KOPT-K1 (cell line): ENCODE measurements around the gene NOX5.

Experiments
- H3K27ac ChIP-seq: fragments of 200-600 bp; sonication (generic); 2 replicates; pipeline ENCODE4 v1.5.1; 2016; ENCODE audit warnings: antibody characterized with exemption, mild to moderate bottlenecking, low read depth, low read length; ENCODE audit not compliant: poor library complexity, severe bottlenecking
- H3K36me3 ChIP-seq: fragments of 200-600 bp; sonication (generic); 2 replicates; pipeline ENCODE4 v1.5.1; 2017; ENCODE audit warnings: antibody characterized with exemption, mild to moderate bottlenecking, low read length, moderate library complexity; ENCODE audit not compliant: insufficient read depth
- H3K9me3 ChIP-seq: fragments of 200-600 bp; sonication (generic); 2 replicates; pipeline ENCODE4 v1.5.1; 2017; ENCODE audit warnings: antibody characterized with exemption, low read length, mild to moderate bottlenecking; ENCODE audit not compliant: insufficient read depth, poor library complexity, severe bottlenecking

Gene NOX5

GRCh38 chr15:68985361-68985891 is 29.1 kb upstream of the NOX5 start:
- H3K36me3 ChIP-seq, result no peaks in the 10 kb centered on the region
- H3K9me3 ChIP-seq, result no peaks in the 10 kb centered on the region
- no peak overlapping the region for H3K27ac ChIP-seq

GRCh38 chr15:68986322-68986721 is 28.2 kb upstream of the NOX5 start:
- H3K9me3 ChIP-seq, result no peaks in the 10 kb centered on the region
- H3K36me3 ChIP-seq, result no peaks in the 10 kb centered on the region
- no peak overlapping the region for H3K27ac ChIP-seq

GRCh38 chr15:68987120-68987519 is 27.4 kb upstream of the NOX5 start:
- Histone ChIP-seq H3K27ac (no peak overlapping the region), H3K36me3 (no peaks in the 10 kb centered on the region), H3K9me3 (no peaks in the 10 kb centered on the region)

- Histone ChIP-seq H3K36me3 (no peaks in the 10 kb centered on the region), H3K9me3 (no peaks in the 10 kb centered on the region), H3K27ac (no peak overlapping the region)
Measured at GRCh38 chr15:68987676-68988075, 26.8 kb upstream of the NOX5 start.

GRCh38 chr15:68989541-68990230 is 24.8 kb upstream of the NOX5 start:
- H3K9me3 ChIP-seq, result no peaks in the 10 kb centered on the region
- no peak overlapping the region for H3K27ac ChIP-seq
- H3K36me3 ChIP-seq, result no peaks in the 10 kb centered on the region

GRCh38 chr15:68990231-68990991 is 24.1 kb upstream of the NOX5 start:
- no peak overlapping the region for H3K27ac ChIP-seq
- H3K9me3 ChIP-seq, result no peaks in the 10 kb centered on the region
- no peaks in the 10 kb centered on the region for H3K36me3 ChIP-seq

- Histone ChIP-seq H3K27ac (no peak overlapping the region), H3K9me3 (no peaks in the 10 kb centered on the region), H3K36me3 (no peaks in the 10 kb centered on the region)
Measured at GRCh38 chr15:68990992-68991500, 23.4 kb upstream of the NOX5 start.

- Histone ChIP-seq H3K36me3 (no peaks in the 10 kb centered on the region), H3K9me3 (no peaks in the 10 kb centered on the region), H3K27ac (no peak overlapping the region)
Measured at GRCh38 chr15:68991723-68992122, 22.8 kb upstream of the NOX5 start.

- no peak overlapping the region for H3K27ac ChIP-seq
- H3K9me3 ChIP-seq, result no peaks in the 10 kb centered on the region
- no peaks in the 10 kb centered on the region for H3K36me3 ChIP-seq
Measured at GRCh38 chr15:68992696-68993095, 21.8 kb upstream of the NOX5 start.

GRCh38 chr15:68993276-68993675 is 21.2 kb upstream of the NOX5 start:
- H3K27ac ChIP-seq, result no peak overlapping the region
- no peaks in the 10 kb centered on the region for H3K36me3 ChIP-seq
- no peaks in the 10 kb centered on the region for H3K9me3 ChIP-seq

- Histone ChIP-seq H3K9me3 (no peaks in the 10 kb centered on the region), H3K36me3 (no peaks in the 10 kb centered on the region), H3K27ac (no peak overlapping the region)
Measured at GRCh38 chr15:68994149-68994548, 20.3 kb upstream of the NOX5 start.

GRCh38 chr15:68994981-68995761 is 19.3 kb upstream of the NOX5 start:
- Histone ChIP-seq H3K9me3 (no peaks in the 10 kb centered on the region), H3K27ac (no peak overlapping the region), H3K36me3 (no peaks in the 10 kb centered on the region)

- no peaks in the 10 kb centered on the region for H3K9me3 ChIP-seq
- H3K36me3 ChIP-seq, result no peaks in the 10 kb centered on the region
- no peak overlapping the region for H3K27ac ChIP-seq
Measured at GRCh38 chr15:68997050-68997449, 17.4 kb upstream of the NOX5 start.

- Histone ChIP-seq H3K27ac (no peak overlapping the region), H3K36me3 (no peaks in the 10 kb centered on the region), H3K9me3 (no peaks in the 10 kb centered on the region)
Measured at GRCh38 chr15:68997930-68998777, 16.3 kb upstream of the NOX5 start.
